HG03565 (cell line): ENCODE data around the gene FITM1.

Experiments used
- ATAC-seq: cut with Tn5 transposase; IDR thresholded peaks from one replicate; pipeline ENCODE4 v1.9.1; 2021; ENCODE audit warnings: mild to moderate bottlenecking, moderate library complexity; ENCODE audit not compliant: unreplicated experiment

FITM1 gene

DNA sequence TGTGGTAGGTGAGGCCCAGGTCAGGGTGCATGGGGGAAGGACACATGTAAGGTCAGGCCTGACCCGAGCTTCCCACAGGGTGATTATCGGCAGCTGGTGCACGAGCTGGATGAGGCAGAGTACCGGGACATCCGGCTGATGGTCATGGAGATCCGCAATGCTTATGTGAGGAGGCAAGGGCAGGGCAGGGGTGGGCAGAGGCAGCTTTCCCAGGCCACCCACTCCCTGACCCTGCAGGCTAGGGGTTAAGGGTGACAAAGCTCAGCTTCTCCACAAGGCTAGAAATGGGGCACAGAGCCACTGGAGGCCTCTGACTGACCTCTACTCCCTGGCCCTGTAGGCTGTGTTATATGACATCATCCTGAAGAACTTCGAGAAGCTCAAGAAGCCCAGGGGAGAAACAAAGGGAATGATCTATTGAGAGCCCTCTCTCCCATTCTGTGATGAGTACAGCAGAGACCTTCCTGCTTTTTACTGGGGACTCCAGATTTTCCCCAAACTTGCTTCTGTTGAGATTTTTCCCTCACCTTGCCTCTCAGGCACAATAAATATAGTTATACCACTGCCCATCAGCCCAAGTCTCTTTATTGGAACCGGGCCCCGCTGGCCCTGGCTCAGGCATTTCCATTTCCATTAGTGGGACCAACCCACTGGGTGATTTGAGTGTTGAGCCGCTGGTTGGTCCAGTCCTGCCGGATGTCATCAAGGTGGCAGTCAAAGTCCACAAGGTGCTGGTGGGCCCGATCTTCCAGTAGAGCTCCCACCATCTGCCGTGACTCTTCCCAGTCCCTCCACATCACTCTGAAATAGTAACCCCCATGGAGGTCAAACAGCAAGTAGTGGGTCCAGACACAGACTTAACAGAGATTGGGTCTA, 8.2 kb downstream of the FITM1 start:
- no peak for ATAC-seq

DNA sequence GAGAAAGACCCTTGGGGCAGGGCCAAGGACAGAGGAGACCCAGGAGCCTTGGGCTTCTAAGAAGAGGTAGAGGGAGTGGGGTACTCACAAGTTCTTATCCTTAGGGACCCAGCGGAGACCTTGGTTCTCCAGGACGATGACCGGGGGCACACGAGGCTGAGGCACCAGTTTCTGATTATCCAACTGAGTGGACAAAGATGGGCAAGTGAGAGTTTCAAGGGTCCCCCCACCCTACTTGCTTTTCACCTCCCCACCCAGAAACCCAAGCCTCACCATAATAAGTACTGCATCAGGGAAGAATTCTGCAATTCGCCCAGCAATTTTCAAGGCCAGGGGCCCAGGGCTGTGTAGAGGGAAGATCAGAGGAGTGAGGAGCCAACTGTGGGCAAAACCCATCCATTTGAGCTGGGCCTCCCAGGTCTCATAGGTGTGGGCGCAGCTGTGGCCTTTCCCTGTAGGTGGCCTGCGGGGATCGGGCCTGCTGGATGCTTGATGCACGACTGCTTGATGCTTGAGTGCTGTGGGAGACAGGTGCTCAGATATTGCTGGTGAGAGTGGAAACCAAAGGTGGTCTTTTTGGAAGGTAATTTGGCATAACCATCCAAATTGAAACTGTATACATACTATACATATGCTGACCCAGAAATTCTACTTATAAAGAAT, 8.9 kb downstream of the FITM1 start:
- no peak for ATAC-seq

DNA sequence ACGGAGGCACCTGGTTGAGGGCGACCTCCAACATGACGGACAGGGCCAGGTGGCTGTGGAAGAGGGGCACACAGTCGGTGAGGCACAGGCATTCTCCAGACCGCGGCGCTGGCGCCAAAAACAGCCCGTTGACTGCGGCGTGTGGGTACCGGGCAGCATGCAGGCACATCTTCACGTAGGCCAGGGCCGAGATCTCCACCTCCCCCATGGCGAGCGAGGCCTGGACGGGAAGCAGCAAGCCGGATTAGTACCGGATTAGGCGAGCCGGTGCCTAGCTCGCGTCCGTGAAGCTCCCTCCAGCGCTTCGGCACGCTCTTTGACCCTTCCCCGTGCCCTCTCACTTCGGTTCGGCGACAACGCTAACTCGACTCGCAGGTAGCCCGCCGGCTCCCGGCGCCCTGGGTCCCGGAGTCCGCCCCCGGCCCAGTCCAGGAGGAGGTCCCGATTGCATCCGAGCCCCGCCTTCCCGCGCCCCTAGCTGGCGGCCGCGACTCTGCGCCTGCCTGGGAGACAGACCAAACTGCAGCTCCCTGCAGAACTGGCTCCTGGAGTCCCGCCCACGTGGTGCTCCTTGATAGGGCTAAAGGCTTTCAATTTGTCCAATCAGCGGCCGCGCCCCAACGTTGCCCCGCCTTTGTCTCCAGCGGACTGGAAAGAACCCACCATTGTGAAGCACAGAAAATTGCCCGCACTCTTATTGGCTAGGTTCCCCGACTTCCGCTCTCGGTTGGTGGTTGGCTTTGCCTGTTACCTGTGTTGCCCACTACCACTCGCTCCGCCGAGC, 10.8 kb downstream of the FITM1 start, which contains the start of gene EMC9:
Gene EMC9 (minus strand): TSS at position 495 of the 784 bp plus-strand sequence. CDS start 287 bp downstream, at position 208.
- ATAC-seq, result peak; percentile 76

DNA sequence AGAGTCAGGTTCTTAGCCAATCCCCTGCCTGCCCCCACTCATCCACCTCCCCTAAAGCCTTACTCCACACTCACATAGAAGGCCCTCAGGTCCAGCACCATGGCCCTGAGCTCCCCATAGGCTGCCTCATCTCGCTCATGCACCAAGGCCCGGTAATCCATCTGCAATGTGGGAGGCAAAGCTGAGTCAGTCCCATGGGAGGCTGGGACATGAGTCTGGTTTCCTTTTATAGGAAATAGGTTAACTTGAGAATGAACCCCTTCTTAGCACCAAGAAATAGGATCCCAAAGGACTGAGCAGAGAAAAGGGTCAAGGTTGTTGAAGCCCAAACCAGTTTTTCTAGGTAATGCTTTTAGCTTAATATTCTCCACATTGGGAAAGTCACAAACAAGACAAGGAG, 13.1 kb downstream of the FITM1 start:
- ATAC-seq, result no peak

DNA sequence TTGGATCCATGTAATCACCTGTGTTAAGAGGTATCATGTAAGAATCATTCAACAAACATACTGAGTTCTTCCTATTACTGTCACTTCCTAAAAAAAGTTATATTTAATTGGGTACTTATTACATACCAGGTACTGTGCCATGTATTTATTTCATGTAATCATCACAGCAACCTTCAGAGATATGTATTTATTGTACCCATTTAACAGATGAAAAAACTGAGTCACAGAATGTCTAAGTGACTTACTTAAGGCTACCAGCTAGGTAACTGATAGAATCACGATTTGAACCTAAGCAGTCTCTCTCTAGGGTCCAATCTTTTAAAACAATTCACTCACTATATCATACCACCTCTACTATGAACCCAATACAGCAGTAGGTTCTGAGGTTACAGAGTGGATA, 14.0 kb downstream of the FITM1 start:
- ATAC-seq, result no peak

DNA sequence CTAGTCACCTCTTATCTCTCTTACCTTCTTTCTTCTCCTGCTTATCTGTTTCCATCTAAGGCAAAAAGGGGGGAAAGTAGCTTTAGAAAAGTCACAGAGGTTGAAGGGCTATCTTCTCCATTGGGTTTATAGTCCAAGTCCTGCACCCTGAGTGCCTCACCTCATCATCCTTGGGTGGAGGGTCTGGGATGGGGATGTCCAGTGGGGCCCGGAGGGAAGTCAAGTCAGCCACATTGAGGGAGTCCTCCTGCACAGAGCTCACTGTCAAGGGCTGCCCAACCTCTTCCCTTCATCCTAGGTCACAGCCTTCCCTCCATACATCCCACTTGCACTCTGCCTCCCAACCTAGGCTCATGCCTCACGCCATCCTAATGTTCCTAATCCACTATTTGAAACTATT, 14.8 kb downstream of the FITM1 start:
- no peak for ATAC-seq

DNA sequence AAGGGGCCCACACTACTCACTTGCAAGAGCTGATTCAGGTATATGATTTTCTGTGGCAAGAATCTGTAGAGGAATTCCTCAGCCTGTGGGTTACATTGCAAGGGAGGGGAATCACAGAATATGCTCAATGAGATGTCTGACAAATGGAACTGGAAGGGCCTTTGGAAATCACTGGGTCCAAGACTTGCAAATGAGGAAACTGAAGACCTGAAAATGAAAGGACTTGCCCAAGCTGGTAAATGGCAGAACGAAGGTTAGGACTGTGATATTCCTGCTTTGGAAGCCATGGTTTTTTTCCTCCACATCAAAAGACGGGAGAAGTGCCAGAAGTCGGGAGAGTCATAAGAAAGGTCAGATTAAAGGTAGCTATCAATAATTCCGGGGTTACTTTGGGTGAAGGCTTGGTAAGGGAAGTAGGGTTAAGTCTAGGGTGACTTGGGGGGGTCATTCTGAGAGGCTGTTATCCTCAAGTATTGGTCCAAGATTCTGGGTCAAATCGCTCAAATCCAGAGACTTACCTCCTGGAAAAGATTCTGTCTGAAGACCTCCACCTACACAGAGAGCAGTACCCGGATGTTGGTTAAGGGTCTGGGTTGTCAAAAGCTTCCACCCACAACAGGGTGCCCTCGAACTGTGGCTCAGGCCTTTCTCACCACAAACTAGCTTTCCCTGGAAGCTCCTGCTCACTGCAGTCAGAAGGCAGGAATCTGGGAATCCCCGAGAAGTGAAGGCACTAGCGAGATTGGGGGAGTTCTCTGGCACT, 15.4 kb downstream of the FITM1 start:
- ATAC-seq, result no peak

DNA sequence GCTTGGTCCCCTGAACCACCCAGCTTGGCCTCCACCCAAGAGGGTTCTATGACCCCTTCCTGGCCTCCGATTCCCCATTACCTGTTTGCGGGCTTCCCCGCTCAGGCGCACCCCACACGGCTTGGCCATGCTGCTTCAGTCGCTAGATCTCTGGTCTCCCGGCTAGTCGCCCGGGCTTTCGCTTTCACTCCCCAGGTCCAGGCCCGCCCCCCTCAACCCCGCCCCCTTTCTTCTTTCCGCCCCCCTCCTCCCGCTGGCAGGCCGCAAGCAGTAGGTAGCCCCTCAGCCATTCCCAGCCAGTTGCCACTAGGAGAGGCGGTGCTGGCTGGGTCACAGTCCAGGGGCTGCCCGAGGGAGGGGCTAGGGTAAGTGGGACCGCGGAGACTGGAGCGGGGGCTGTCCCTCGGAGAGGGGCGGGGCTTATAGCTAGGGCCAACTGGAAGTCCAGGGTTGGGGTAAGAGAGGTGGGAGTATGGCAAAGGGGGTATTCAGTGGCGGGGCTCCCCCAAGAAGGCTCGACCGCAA, 16.1 kb downstream of the FITM1 start, which contains the start of gene PSME2:
Gene PSME2 (minus strand): TSS at position 158 of the 525 bp plus-strand sequence. CDS start 29 bp downstream, at position 129.
- ATAC-seq, result peak; percentile 39

DNA sequence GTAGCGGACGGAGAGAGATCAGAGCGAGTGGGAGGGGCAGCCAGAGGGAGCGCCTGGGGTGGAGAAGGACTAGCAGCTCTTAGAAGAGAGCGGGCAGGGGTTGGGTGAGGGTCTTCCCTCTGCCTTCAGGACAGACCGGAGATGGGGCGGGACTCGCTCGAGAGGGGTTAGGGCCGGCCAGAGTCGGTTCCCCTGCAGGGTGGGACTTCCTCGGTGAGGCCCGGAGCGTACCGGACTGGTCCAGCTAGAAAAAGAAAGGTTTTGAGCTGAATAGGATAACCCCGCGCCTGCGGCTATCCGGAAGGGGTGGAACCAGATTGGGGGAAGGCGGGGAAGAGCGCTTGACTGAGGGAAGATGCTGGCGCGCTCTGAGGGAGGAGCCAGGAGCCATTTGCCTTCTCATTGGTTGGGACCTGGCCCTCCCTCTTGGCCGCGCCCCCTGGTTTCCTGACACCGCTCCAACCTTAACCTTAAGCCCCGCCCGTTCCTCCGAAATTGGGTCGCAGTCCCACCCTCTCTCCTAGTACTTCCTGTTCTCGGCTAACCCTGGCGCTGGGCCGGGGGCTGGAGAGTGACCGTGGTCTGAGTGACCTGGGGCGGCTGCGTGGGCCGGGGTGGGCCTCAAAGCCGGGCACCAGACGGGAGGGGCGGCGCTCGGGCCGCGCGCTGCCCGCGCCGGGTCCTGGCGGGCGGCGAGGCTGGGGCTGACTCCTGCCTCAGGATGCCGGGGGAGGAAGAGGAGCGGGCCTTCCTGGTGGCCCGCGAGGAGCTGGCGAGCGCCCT, 16.7 kb downstream of the FITM1 start, which contains the start of gene RNF31:
Gene RNF31 (plus strand): TSS at position 521 of the 783 bp plus-strand sequence. CDS start 201 bp downstream, at position 722.
- ATAC-seq, result peak; percentile 73

DNA sequence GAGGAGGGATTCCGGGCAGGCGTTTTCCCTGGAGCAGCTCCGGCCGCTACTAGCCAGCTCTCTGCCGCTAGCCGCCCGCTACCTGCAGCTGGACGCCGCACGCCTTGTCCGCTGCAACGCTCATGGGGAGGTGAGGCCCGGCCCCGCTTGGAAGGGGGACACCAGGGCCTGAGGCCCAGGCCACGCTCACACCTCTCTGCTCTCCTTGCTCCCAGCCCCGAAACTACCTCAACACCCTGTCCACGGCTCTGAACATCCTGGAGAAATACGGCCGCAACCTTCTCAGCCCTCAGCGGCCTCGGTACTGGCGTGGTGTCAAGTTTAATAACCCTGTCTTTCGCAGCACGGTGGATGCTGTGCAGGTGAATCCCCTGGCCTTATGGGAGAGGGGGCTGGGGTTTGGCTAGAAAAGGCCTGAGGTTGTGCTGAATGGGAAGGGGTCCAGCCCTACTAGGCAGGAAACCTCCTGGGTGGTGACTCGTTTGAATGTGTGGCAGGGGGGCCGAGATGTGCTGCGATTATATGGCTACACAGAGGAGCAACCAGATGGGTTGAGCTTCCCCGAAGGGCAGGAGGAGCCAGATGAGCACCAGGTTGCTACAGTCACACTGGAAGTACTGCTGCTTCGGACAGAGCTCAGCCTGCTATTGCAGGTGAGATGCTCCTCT, 17.4 kb downstream of the FITM1 start:
- no peak for ATAC-seq

DNA sequence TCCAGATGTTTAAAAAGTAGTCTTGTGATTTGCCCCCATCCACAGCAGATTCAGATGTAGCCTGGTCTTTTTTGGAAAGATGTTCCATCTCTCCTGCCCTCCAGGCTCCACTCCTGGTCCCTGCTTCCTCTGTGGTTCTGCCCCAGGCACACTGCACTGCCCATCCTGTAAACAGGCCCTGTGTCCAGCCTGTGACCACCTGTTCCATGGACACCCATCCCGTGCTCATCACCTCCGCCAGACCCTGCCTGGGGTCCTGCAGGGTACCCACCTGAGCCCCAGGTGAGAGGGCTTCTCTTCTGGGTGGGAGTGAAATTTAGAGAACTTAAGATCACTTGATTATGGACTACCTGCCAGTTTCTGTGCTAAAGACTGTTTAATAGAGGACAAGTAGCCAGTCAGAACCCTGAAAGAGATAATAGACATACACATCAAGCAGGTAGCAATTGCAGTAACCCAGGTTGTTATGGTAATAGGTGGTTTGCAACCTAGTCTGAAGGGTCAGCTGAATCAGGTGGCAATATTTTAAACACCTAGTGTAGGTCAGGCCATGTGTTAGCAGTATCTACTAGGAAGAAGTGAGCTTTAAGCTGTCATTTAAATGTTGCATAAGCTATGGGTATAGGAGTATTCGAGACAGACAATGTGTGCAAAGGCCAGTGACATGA, 19.0 kb downstream of the FITM1 start:
- ATAC-seq, result no peak

DNA sequence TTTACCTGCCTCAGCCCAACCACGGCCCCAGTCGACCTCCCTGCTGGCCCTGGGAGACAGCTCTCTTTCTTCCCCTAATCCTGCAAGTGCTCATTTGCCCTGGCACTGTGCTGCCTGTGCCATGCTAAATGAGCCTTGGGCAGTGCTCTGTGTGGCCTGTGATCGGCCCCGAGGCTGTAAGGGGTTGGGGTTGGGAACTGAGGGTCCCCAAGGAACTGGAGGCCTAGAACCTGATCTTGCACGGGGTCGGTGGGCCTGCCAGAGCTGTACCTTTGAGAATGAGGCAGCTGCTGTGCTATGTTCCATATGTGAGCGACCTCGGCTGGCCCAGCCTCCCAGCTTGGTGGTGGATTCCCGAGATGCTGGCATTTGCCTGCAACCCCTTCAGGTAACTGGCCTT, 19.6 kb downstream of the FITM1 start:
- no peak for ATAC-seq

DNA sequence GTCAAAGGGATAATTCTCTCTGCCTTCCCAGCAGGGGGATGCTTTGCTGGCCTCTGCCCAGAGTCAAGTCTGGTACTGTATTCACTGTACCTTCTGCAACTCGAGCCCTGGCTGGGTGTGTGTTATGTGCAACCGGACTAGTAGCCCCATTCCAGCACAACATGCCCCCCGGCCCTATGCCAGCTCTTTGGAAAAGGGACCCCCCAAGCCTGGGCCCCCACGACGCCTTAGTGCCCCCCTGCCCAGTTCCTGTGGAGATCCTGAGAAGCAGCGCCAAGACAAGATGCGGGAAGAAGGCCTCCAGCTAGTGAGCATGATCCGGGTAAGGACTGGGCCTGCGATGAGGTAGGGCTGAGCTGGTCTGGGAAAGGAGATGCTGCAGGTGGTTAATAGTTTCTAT, 20.1 kb downstream of the FITM1 start:
- ATAC-seq, result no peak

DNA sequence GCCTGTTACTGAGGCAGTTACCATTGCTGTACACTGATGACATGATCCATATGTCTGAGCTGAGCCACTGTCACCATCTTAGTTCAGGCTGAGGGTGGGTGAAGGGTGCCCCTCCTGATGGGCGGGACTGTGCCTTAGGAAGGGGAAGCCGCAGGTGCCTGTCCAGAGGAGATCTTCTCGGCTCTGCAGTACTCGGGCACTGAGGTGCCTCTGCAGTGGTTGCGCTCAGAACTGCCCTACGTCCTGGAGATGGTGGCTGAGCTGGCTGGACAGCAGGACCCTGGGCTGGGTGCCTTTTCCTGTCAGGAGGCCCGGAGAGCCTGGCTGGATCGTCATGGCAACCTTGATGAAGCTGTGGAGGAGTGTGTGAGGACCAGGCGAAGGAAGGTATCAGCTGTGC, 20.5 kb downstream of the FITM1 start:
- ATAC-seq, result no peak

DNA sequence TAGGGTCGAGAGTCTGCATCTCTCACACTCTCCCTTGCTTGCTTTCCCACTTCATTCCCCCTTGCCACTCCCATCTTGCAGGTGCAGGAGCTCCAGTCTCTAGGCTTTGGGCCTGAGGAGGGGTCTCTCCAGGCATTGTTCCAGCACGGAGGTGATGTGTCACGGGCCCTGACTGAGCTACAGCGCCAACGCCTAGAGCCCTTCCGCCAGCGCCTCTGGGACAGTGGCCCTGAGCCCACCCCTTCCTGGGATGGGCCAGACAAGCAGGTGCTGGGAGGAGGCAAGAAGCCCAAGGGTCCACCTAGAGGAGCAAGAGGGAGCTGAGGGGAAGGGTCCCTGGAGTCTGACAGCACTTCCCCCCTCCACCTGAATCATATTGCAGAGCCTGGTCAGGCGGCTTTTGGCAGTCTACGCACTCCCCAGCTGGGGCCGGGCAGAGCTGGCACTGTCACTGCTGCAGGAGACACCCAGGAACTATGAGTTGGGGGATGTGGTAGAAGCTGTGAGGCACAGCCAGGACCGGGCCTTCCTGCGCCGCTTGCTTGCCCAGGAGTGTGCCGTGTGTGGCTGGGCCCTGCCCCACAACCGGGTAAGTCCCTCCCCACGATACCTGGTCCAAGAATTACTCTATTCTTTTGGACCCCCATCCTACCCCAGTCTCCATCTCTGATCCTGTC, 21.1 kb downstream of the FITM1 start:
- ATAC-seq, result no peak

DNA sequence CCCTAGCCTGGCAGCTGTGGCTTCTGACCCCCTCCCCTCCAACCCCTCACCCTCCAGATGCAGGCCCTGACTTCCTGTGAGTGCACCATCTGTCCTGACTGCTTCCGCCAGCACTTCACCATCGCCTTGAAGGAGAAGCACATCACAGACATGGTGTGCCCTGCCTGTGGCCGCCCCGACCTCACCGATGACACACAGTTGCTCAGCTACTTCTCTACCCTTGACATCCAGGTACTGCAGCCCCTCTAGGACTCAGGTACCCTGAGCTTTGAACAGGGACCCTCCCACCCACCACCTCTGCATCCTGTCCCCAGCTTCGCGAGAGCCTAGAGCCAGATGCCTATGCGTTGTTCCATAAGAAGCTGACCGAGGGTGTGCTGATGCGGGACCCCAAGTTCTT, 24.6 kb downstream of the FITM1 start:
- no peak for ATAC-seq

DNA sequence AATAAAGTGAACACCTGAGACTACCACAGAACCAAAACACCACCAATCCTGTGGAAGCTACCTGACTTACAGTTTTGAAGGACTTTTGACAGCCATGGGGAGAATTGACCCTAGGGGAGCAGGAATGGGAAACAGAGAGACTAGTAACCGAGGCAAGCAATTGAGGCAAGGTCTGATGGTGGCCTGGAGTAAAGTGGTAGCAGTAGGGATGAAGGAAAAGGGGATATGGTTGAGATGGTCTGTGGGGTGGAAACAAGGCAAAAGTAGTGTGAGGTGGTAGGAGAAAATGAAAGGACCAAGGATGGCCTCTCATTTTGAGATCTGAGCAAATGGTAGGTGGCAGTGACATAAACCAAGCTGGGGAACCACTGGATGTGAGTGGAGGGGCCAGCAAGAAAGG, 26.4 kb downstream of the FITM1 start:
- ATAC-seq, result no peak

DNA sequence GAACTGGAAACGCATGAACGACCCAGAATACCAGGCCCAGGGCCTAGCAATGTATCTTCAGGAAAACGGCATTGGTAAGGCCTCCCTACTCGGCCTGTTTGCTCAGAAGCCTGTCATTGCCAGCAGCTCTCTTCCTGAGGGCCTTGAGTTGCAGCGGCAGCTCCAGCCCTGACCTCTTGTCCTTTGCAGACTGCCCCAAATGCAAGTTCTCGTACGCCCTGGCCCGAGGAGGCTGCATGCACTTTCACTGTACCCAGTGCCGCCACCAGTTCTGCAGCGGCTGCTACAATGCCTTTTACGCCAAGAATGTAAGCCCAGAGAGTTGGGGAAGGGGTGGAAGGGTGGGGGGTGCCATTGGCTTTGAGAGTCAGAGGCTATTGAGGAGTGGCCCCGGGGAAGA, 26.9 kb downstream of the FITM1 start:
- no peak for ATAC-seq
